GM13977 (cell line): Measurements from ENCODE around the gene MMP7.

Experiments
- DNase-seq: peaks from one replicate; pipeline ENCODE4 v3.0.0; 2012; ENCODE audit warnings: low spot score
- in situ Hi-C: fragments of 300-500 bp; cut with MboI; formaldehyde crosslinking; loops from one replicate; pipeline ENCODE4 v1.12.0; 2022; ENCODE audit warnings: low sequenced_read_pairs, low pct_unique_long_range_greater_than_20kb, mixed read lengths, inconsistent platforms; ENCODE audit not compliant: unreplicated experiment
- TF ChIP-seq, protein P1 (sequence below): IDR thresholded peaks from 2 replicates; pipeline ENCODE4 v1.5.1; 2012; ENCODE audit warnings: mild to moderate bottlenecking, control low read depth; ENCODE audit not compliant: insufficient read depth; ENCODE audit errors: extremely low read depth, missing control alignments

MMP7 gene

DNA sequence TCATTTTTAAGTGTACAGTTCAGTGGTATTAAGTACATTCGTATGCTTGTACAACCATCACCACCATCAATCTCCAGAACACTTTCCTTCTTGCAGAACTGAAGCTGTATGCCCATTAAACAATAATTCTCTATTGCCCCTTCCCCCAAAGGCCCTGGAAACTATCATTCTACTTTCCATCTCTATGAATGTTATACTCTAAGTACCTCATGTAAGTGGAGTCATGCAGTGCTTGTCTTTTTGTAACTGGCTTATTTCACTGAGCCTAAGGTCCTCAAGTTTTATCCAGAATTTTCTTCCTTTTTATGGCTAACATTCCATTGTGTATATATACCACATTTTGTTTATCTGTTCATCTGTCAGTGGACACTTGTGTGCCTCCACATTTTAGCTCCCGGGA lies 29.7 kb downstream of the MMP7 start:
- TF ChIP-seq, protein P1, sequence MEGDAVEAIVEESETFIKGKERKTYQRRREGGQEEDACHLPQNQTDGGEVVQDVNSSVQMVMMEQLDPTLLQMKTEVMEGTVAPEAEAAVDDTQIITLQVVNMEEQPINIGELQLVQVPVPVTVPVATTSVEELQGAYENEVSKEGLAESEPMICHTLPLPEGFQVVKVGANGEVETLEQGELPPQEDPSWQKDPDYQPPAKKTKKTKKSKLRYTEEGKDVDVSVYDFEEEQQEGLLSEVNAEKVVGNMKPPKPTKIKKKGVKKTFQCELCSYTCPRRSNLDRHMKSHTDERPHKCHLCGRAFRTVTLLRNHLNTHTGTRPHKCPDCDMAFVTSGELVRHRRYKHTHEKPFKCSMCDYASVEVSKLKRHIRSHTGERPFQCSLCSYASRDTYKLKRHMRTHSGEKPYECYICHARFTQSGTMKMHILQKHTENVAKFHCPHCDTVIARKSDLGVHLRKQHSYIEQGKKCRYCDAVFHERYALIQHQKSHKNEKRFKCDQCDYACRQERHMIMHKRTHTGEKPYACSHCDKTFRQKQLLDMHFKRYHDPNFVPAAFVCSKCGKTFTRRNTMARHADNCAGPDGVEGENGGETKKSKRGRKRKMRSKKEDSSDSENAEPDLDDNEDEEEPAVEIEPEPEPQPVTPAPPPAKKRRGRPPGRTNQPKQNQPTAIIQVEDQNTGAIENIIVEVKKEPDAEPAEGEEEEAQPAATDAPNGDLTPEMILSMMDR, result no peak
- in situ Hi-C loops, result no loop called here
- no peak for DNase-seq

DNA sequence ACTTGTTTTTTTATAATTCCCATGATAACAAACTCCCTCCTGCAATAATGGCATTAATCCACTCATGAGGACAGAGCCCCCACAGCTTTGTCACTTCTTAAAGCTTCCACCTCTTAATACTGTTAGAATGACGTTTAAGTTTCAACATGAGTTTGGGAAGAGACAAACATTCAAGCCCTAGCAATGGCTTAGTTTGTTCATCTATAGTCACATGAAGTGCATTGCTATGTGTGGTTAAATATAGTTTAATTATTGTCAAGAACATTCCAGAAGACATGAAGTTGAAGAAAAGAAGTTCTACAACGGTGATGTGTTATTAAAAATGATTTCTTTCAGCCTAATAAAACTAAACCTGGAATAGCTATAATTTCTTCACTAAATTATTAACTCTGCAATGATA lies 30.6 kb downstream of the MMP7 start:
- DNase-seq, result no peak
- TF ChIP-seq, protein P1, result no peak
- in situ Hi-C loops, result loop anchor here (10.0 kb wide), 2 partner anchors 115 kb away; no protein-coding TSS in a partner anchor

GRCh38 chr11:102499151-102499550 lies 31.4 kb downstream of the MMP7 start:
- in situ Hi-C loops, result loop anchor here (10.0 kb wide), 2 partner anchors 114 to 116 kb away; no protein-coding TSS in a partner anchor
- DNase-seq, result no peak
- TF ChIP-seq, protein P1, result no peak

- TF ChIP-seq, protein P1, result no peak
- in situ Hi-C loops, result loop anchor here (10.0 kb wide), 2 partner anchors 112 to 118 kb away; no protein-coding TSS in a partner anchor
- no peak for DNase-seq
Measured at GRCh38 chr11:102497061-102497460, 33.5 kb downstream of the MMP7 start.

- in situ Hi-C loops, result loop anchor here (10.0 kb wide), 2 partner anchors 111 to 119 kb away; no protein-coding TSS in a partner anchor
- TF ChIP-seq, protein P1, result peak; percentile 66
- DNase-seq, result peak; percentile 51
Measured at GRCh38 chr11:102495161-102496042, 35.1 kb downstream of the MMP7 start.

DNA sequence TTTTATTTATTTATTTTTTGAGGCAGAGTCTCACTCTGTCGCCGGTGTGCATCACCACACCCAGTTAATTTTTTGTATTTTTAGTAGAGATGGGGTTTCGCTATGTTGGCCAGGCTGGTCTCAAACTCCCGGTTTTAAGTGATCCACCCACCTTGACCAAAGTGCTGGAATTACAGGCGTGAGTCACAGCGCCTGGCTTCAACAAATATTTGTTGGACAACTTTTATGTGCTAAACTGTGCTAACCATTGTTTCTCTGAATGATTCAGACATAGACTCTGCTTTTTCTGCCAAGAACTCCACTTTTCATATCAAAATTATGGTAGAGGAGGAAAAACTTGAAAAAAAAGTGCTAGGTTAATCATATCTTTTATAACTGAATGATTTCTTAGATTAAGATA lies 36.3 kb downstream of the MMP7 start:
- in situ Hi-C loops, result loop anchor here (10.0 kb wide), 2 partner anchors 109 to 121 kb away; no protein-coding TSS in a partner anchor
- TF ChIP-seq, protein P1, result no peak
- no peak for DNase-seq
